HG03064 (cell line): Measurements from ENCODE around the gene MVB12B.

Experiments
- ATAC-seq: cut with Tn5 transposase; IDR thresholded peaks from one replicate; pipeline ENCODE4 v1.9.1; 2021; ENCODE audit warnings: low read depth; ENCODE audit not compliant: unreplicated experiment

The MVB12B gene

DNA sequence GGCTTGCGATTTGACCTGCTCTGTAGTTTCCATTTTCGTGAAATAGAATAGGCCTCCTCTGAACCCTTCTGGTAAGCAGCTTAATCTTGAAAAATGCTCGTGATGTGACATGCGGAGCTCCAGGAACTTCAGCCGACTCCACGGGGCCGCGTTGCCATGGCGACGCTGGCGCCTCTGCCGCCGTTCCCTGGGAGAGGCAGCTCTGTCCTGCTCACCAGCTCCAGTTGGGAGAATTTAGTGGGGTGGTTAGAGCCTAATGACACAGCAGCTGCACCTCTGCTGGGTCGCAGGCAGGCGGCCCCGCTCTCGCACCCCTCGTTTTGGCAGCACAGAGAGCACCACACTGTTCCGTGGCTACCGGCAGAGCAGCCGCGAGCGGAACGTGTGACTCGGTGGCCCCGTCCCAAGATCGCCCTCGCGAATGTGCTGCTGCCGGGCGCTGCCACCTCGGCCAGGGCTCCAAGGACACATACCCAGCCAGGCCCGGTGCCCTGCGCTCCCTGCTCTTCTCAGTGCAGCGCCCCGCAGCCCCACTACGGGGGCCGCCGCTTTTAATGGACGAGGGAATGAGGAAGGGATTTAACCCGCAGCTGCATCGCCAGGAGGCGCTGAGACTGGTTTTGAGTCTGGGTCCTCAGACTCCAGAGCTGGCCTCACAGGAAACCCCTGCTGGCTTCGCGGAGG is 155.9 kb downstream of the MVB12B start:
- no peak for ATAC-seq

GRCh38 chr9:126483468-126484073 is 156.9 kb downstream of the MVB12B start:
- ATAC-seq: no peak

DNA sequence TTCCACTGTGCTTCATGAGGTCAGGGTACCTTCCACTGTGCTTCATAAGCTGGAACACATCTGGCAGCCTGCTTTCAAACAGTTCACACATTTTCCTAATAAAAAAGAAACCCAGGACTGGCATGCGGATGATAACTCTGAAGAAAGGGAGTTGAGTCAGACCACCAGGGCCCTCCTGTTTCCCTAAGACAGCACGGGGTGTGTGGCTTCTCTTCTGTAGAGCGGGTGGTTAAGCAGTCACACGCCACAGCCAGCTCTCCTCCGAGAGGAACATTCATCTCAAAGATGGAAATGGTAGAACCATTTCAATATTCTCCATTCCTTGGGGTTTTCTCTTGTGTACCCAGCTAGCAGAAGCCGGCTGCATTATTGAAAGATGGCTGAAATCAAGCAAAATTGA is 159.0 kb downstream of the MVB12B start:
- no peak for ATAC-seq

DNA sequence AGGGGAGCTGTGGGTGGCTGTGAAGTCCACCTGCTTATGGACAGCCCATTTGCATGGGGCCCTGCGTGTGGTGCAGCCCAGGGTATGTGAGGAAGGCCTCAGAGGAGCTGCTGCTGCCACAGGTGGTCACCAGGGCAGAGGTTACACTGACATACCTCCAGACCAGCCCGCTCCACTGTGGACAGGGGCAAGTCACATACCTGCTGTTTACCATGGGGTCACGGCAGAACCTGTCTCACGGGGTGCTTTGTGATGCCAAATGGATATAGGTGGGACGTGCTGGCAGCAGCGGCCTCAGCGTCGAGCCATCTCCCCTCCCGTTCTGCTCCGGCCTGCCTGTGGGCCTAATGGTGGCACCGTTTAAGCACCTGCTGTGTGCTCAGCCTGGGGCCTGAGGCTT is 159.6 kb downstream of the MVB12B start:
- no peak for ATAC-seq

- no peak for ATAC-seq
Observed at GRCh38 chr9:126487856-126488255, 161.2 kb downstream of the MVB12B start.

GRCh38 chr9:126488310-126488709 is 161.7 kb downstream of the MVB12B start:
- ATAC-seq: no peak

- no peak for ATAC-seq
Observed at GRCh38 chr9:126488881-126489404, 162.3 kb downstream of the MVB12B start.

DNA sequence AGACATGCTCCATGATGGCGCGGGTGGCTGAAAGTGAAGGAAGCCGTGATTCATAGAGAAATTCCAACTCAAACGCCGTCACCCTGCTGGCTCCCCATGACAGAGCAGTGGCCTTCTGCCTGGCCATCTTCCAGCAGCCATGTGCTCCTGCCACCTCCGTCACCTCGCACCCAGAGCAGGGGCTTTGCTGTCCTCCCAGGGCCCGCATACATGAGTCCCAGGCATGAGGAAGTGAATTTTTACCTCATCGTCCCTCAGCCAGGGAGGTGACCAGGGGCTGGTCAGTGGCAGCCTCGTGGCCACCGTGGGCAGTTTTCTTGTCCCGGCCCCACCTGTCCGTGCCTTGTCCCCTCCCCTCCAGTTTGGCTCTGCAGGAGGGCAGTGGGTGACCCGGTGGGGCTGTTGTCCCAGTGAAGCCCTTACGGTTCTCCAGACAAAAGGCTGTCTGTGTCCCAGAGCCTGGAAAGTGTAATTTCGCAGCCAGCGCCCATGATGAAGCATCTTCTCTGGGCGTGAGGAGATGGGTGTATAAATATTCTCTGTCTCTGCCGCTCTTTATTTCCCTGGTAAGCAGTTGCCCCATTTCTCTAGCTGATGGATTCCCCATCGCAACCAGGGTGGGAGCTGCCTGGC is 163.1 kb downstream of the MVB12B start:
- no peak for ATAC-seq

DNA sequence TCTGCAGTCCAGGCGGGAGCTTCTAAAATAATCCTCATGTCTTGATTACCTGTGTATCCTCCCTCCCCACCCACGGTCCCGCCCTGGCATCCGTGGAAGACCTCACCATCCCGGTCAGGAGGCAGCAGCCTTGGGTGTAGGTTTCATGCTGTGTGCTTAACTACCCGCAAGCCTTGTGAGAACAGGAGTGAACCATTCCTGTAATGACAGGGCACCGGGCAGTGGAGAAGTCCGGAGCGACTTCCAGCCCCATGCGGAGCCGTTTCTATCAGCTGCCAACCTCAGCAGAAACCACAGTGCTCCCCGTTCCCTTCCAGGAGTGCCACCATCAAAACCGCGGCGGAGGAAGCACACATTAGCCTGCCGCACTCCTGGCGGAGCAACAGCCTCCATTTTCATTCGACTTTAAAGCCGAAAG is 163.6 kb downstream of the MVB12B start:
- no peak for ATAC-seq

DNA sequence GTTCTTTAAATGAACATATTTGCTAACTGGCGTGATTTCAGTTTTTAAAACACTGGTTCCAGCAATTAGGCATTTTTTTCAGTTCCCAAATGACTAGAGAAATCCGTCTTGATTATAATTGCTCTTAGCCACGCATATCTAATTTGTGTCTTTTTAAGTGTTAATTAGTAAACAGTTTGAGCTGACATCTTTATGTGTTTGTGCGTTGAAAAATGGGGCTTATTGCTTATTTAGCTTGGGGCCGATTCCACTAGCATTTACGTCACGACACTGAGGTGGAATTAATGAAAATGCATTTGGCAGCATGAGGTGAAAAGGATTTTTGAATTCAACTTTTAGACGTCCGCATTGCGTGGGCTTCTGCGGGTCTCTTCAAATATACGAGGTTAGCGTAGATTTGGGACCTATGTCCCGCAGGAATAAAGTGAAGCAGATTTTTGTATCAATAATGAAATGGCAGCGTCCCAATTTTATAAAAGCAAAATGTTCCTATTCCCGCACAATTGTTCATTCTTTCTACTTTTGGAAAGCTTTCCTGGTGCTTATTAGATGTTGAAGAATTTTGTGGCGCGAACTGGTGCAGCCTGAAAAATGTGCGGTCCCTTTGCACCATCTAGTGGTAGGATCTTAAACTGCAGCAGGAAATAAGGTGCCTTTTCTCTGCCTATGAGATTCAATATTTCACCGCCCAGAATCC is 164.4 kb downstream of the MVB12B start:
- no peak for ATAC-seq

DNA sequence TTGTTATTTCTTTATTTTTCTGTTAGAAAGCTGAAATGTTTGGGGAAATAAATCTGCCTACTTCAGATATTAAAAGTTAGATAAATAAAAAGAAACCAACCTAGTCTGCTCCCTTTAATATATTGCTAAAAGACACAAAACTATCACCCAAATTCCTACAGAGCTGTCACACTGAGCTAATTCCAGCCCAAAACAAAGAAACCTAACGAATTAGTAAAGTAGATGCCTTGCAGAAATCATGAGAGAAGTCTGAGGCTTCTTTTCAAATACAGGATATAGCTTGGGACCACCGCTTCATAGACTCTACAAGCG is 164.9 kb downstream of the MVB12B start:
- no peak for ATAC-seq

DNA sequence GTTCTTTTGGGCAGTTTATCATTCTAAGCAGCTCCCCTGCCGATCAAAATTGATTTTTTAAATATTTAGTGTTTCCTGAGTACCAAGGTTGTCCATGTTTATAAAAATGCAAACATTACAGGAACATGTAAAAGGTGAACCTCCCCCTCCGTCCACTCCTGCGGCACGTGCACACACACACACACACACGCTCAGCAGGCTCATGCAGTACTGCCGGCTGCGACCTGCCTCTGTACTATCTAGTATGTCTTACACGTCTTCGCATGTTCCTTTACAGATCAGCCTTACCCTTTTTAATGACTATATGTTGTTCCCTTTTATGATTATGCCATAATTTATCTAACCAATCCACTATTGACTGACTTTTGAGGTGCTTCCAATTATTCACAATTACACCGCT is 165.3 kb downstream of the MVB12B start:
- no peak for ATAC-seq

DNA sequence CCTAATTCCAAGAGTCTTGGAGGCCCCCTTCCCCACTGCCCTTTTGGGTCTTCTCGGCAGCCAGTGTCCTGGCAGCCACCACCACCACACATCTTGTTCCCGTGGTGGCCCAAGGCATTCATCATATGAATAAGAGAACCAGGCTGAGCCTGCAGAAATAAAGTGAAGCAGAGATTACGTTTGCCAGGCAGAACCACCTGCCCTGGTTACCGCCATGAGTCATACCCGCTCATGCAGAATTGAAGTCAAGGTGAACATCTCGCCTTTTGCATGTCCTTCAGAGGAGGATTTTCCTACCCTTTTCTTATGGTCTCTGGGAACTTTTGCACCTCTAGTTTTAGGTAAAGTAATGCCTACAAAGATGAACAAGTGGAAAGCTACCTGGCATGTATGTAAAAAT is 167.6 kb downstream of the MVB12B start:
- ATAC-seq: no peak

DNA sequence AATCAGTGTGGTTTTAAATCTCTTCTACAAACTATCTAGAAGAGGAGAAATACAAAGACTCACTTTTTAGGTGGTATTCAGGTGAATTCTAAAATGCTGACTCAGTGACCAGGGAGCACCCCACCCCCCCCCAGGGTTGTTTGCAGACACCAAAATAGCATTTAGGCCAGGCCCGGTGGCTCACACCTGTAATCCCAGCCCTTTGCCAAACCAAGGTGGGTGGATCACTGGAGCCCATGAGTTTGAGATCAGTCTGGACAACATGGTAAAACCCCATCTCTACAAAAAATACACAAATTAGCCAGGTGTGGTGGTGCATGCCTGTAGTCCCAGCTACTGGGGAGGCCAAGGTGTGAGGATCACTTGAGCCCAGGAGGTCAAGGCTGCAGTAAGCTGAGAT is 168.1 kb downstream of the MVB12B start:
- ATAC-seq: no peak

- no peak for ATAC-seq
Observed at GRCh38 chr9:126495411-126496180, 169.0 kb downstream of the MVB12B start.

- no peak for ATAC-seq
Observed at GRCh38 chr9:126496181-126496576, 169.6 kb downstream of the MVB12B start.

DNA sequence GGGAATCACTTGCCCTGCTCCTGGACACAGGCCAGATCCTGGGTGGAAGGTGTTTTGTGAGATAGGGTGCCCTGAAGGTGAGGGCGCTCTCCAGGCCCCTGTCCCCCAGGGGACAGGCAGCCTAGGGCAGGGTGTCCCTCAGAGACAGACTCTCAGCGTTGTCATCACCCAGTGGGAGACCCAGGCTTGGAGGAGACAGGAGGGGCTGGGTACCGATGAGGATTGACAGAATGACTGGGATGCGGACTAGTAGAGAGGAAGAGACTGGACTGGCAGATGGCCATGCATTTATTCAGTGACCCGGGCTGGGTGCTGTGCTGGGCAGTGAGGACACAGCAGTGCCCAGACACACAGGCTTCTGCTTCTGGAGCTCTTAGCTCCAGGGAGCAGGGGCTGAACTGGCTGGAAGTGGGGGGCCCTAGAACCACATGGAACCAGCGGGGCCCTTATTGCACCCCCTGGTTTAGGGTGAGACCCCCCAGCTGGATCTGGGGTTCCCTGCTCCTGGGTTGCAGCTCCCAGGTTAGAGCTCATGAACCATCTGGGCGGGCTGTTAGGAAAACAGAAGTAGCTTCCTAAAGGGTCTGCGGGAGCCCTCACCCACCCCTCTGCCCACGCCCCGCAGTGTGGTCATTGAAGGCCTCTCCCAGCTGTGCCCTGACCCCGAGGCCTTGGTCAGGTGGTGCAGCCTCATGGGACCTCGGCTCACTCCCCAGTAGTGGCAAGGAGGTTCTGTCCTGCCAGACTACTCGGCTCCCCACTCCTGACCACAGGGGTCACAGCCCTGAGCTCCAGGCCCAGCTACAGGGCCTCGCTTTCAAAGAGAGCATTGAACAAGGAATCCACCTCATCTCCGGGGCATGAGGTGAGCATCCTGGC is 170.4 kb downstream of the MVB12B start:
- no peak for ATAC-seq

DNA sequence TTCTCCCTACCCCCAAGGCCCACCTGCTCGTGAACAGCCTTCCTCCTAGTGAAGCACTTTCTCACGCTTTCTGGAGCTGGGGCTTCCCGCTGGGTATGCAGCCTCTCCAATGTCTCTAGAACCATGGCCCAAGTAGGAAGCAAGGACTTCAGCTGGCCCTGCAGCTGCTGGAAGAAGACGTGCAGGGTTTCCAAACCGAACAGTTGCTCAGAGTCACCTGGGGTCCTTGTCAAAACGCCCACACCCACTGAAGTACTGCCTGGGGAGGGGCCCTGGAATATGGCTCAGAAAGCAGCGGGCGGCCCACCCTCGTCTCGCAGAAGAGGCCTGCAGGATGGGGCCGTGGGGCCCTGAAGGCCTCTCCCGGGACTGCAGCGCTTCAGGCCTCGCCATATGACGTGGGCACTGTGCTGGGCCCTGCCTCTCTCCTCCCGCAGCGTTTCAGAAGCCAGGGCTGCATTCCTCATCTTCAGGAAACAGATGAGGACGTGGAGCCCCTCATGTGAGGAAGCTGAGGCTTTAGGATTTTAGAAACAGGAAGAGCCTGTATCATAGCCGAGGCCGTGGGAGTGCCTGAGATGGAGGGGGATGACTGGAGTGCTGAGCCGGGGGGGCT is 171.1 kb downstream of the MVB12B start:
- ATAC-seq: no peak

DNA sequence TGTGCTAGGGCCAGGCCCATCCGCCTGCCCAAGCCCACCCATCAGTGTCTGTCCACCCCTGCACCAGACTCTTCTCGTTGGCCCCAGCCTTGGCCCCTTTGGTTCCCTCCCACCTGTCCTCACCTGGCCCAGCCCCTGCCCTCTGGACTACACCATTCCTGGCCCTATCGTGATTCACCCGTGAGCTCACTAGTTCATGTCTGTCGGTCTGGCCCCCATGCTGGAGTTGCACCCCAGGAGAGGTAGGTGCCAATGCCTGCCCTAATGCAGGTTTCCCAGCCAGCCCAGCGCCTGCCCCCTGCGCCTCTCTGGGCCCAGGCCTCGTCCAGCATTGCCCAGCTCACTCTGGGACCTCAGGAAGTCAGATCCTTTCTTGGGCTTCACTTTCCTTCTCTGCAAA is 171.7 kb downstream of the MVB12B start:
- ATAC-seq: no peak
